GM19397 (cell line): ENCODE results near the gene ADNP2.

Source experiments
- ATAC-seq: cut with Tn5 transposase; IDR thresholded peaks from one replicate; pipeline ENCODE4 v1.9.1; 2021; ENCODE audit warnings: mild to moderate bottlenecking, moderate library complexity; ENCODE audit not compliant: unreplicated experiment

Gene ADNP2

DNA sequence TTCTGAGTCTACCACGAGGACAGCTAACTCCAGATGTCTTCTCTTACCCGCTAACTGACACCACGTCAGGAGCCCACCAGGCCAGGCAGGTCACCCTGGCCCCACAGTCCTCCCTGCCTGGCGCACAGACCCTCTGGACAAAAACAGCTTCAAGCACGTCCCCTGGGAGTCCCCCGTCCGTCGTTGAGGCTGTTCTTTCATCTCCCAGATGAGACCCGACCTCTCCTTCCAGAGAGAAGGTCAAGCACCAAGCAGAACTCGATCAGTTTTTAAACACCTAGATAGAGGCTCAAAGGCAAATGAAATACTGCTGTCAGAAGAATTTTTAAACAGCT lies 80.4 kb downstream of the ADNP2 start:
- no peak for ATAC-seq
